Activated CD4-positive, alpha-beta memory T cell treated with anti-CD3 and anti-CD28 coated beads for 36 hours (primary cell): Measurements from ENCODE around the gene SELENOW. TPM values are rescaled to one million over a fixed set of nuclear protein-coding genes. Genes with fewer than 3 reads are reported as not detected.
"Not testable (repeated sequence)": the region's sequence is repeated elsewhere in the genome, so short reads cannot be mapped to it uniquely, and the experiment has no call there.

Experiments used
- CTCF ChIA-PET: fragments of 350-600 bp; sonication (Branson Sonifier 250); formaldehyde crosslinking; loops from one replicate; lab custom pipeline; 2021; ENCODE audit warnings: antibody characterized with exemption, inconsistent platforms; lab: Charles Lee
- POLR2A ChIA-PET: fragments of 350-600 bp; sonication (Branson Sonifier 250); formaldehyde crosslinking; loops from one replicate; lab custom pipeline; 2021; ENCODE audit warnings: antibody characterized with exemption; lab: Charles Lee
- DNase-seq: peaks from one replicate; pipeline ENCODE4 v3.0.0-alpha.2; 2020
- H3K27ac Mint-ChIP-seq: one replicate; pipeline ENCODE4 v1.8.0; 2021; ENCODE audit warnings: mixed read lengths
- H3K27me3 Mint-ChIP-seq: one replicate; pipeline ENCODE4 v1.8.0; 2021; ENCODE audit warnings: mixed read lengths
- H3K36me3 Mint-ChIP-seq: one replicate; pipeline ENCODE4 v1.8.0; 2021; ENCODE audit warnings: mixed read lengths
- H3K4me1 Mint-ChIP-seq: one replicate; pipeline ENCODE4 v1.8.0; 2021; ENCODE audit warnings: low read depth, mixed read lengths
- H3K4me3 Mint-ChIP-seq: one replicate; pipeline ENCODE4 v1.8.0; 2021; ENCODE audit warnings: mild to moderate bottlenecking, mixed read lengths
- H3K9me3 Mint-ChIP-seq: one replicate; pipeline ENCODE4 v1.8.0; 2021; ENCODE audit warnings: mixed read lengths
- intact Hi-C: fragments of 100-400 bp; cut with micrococcal nuclease; formaldehyde crosslinking; loops from one replicate; pipeline ENCODE4 v1.15.1; 2023
- total RNA-seq, 2 experiments: library from RNA; stranded (reverse); gene quantifications; one replicate each; pipeline ENCODE4 v1.2.3, GENCODE V29; 2021

SELENOW gene
- total RNA-seq, 2 experiments from 2014 or later, result 162 to 174 TPM

DNA sequence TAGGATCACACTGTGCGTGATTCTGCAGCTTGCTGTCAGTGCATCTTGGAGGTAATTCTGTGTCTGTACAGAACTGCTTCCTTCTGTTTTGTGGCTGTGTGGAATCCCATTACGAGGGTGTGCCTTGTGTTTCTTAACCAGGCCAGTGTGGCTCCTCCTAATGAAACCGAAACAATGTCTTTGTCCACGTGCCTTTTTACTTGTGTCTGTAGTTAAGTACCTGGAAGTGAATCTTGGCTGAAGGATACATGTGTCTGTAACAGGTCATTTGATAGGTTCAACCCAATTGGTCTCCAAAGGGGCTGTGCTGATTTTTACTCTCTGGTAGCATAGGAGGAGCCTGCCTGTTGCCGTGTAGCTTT lies 20.1 kb upstream of the SELENOW start:
- intact Hi-C loops, result no loop called here
- Mint-ChIP-seq H3K36me3 (peaks cover 32% of the 10 kb centered on the region), H3K4me3 (no peak overlapping the region), H3K4me1 (no peaks in the 10 kb centered on the region), H3K27ac (no peak overlapping the region), H3K27me3 (no peaks in the 10 kb centered on the region), H3K9me3 (no peaks in the 10 kb centered on the region)
- DNase-seq, result no peak
- ChIA-PET POLR2A (interaction anchor here (0.6 kb wide), 2 partner anchors 23 to 319 kb away, joined by 3 to 6 read pairs; no protein-coding TSS in a partner anchor), CTCF (interaction anchor here (1.1 to 2.5 kb wide), 3 partner anchors 30 to 46 kb away, joined by 4 to 9 read pairs (median 4); no protein-coding TSS in a partner anchor)

GRCh38 chr19:47760632-47760999 lies 17.9 kb upstream of the SELENOW start:
- Mint-ChIP-seq H3K27ac (no peak overlapping the region), H3K4me1 (no peaks in the 10 kb centered on the region), H3K4me3 (no peak overlapping the region), H3K36me3 (peaks cover 25% of the 10 kb centered on the region), H3K9me3 (no peaks in the 10 kb centered on the region), H3K27me3 (no peaks in the 10 kb centered on the region)
- ChIA-PET POLR2A (no interaction called here), CTCF (no interaction called here)
- intact Hi-C loops, result no loop called here
- no peak for DNase-seq

DNA sequence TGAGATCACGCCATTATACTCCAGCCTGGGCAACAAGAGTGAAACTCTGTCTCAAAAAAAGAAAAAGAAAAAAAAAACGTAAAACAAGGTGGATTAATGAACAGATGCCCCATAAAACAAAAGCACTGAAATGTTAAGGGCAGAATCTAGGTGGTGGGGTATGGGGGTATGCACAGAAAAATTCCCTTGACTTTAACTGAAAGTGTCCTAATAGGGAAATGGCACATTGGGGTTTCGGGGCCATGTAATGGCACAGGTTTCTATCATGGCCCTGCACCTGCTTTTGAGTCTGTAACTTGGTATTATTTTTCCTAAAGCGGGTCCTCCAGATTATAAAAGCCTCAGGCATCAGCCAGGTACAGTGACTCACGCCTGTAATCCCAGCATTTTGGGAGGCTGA lies 16.9 kb upstream of the SELENOW start:
- POLR2A ChIA-PET, result no interaction called here

GRCh38 chr19:47762151-47762550 lies 16.4 kb upstream of the SELENOW start:
- H3K27me3 Mint-ChIP-seq, result no peaks in the 10 kb centered on the region
- H3K4me3 Mint-ChIP-seq, result no peak overlapping the region
- peaks cover 14% of the 10 kb centered on the region for H3K36me3 Mint-ChIP-seq
- no peaks in the 10 kb centered on the region for H3K4me1 Mint-ChIP-seq
- DNase-seq, result no peak
- intact Hi-C loops, result no loop called here
- no peak overlapping the region for H3K27ac Mint-ChIP-seq
- H3K9me3 Mint-ChIP-seq, result no peaks in the 10 kb centered on the region
- ChIA-PET CTCF (interaction anchor here (0.9 to 1.2 kb wide), 2 partner anchors 10 to 19 kb away, joined by 3 read pairs; no protein-coding TSS in a partner anchor), POLR2A (no interaction called here)

More for the DNA sequence above, 16.9 kb upstream of the SELENOW start:
- H3K36me3 Mint-ChIP-seq, result peaks cover 19% of the 10 kb centered on the region
- H3K27me3 Mint-ChIP-seq, result no peaks in the 10 kb centered on the region
- no peak overlapping the region for H3K4me3 Mint-ChIP-seq
- CTCF ChIA-PET, result no interaction called here
- H3K4me1 Mint-ChIP-seq, result no peaks in the 10 kb centered on the region
- no peaks in the 10 kb centered on the region for H3K9me3 Mint-ChIP-seq
- H3K27ac Mint-ChIP-seq, result no peak overlapping the region
- intact Hi-C loops, result no loop called here
- no peak for DNase-seq

DNA sequence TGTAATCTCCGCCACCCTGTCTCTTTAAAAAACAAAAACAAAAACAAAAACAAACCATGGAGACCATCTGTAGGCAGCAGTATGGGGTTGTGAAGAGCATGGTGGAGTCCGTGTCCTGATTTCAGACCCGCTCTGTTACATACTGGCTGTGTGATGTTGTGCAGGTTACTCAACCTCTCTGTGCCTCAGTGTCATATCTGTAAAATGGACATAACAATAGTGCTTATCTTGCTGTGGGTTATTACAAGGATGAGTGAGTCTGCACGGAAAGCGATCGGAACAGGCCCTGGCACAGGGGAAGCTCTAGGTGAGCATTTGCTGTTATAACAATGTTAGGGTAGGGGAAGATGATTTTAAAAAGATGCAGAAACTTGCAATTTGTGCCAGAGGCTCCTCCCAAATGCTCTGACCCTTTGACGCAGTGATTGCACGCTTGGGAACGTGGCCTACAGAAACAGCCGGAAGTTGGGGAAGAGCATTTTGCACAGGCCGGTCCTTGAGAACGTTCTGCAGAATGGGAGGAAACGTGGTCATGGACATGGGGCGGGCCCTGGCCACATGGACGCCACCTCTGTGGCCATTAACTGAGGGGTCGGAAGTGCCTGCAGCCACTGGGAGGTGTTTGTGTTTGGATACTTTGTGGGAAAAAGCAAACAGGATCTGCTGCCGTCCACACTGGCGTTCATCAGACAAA lies 15.7 kb upstream of the SELENOW start:
- Mint-ChIP-seq H3K4me1 (no peaks in the 10 kb centered on the region), H3K4me3 (no peak overlapping the region), H3K36me3 (peaks cover 8% of the 10 kb centered on the region), H3K9me3 (no peaks in the 10 kb centered on the region), H3K27ac (no peak overlapping the region), H3K27me3 (no peaks in the 10 kb centered on the region)
- intact Hi-C loops, result no loop called here
- POLR2A ChIA-PET, result no interaction called here
- CTCF ChIA-PET, result interaction anchor here (0.9 to 1.2 kb wide), 2 partner anchors 11 to 20 kb away, joined by 3 read pairs; no protein-coding TSS in a partner anchor
- DNase-seq, result no peak

GRCh38 chr19:47764705-47765104 lies 13.8 kb upstream of the SELENOW start:
- CTCF ChIA-PET, result interaction anchor here (0.9 to 1.2 kb wide), 2 partner anchors 13 to 25 kb away, joined by 3 to 11 read pairs; no protein-coding TSS in a partner anchor
- H3K4me1 Mint-ChIP-seq, H3K9me3 Mint-ChIP-seq, H3K27ac Mint-ChIP-seq, H3K27me3 Mint-ChIP-seq, H3K36me3 Mint-ChIP-seq, intact Hi-C loops, POLR2A ChIA-PET, DNase-seq, H3K4me3 Mint-ChIP-seq: not testable (repeated sequence)

DNA sequence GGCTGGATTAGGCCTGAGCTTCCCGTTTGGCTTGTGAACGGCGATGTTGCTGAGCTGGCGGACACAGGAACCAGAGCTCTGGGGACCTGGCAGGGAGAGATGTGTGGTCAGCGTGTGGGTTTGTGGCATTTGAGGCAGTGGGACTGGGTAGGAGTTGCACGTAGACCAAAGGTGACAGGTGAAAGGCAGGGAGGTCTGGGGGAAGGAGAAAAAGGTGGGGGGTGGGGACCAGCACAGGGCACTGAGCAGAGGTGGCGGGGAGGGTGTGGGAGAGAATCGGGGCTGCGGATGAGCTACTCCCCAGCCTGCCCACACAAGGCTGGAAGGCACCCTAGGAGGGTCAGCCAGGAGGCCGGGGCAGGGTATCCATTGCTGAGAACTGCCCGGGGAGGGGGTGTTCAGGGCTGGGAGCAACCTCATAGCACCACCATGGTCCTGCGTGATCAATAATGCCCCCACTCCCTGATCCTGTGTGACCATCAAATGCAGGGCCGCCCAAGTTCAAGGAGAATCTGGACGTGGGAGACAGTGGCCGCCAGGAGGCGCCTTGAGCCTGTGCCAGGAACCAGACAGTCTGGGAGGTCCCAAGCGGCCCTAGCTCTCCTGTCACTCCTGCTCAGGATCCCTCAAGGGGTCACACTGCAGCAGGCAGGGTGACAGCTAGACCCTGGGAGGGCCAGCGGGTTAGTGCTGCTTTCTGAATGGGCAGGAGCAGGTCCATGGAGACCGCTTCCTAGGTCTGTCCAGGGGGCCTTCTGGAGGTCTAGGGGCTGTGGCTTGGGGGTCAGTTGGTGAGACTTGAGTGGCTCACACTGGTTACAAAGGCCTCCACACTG lies 12.8 kb upstream of the SELENOW start:
- no peak overlapping the region for H3K27ac Mint-ChIP-seq
- intact Hi-C loops, result no loop called here
- no peaks in the 10 kb centered on the region for H3K9me3 Mint-ChIP-seq
- peaks cover 4% of the 10 kb centered on the region for H3K4me1 Mint-ChIP-seq
- H3K4me3 Mint-ChIP-seq, result no peak overlapping the region
- POLR2A ChIA-PET, result interaction anchor here (0.6 kb wide), 1 partner anchor 10 kb away, joined by 3 read pairs; no protein-coding TSS in a partner anchor
- peaks cover 4% of the 10 kb centered on the region for H3K27me3 Mint-ChIP-seq
- H3K36me3 Mint-ChIP-seq, result no peaks in the 10 kb centered on the region
- CTCF ChIA-PET, result interaction anchor here (0.6 to 2.5 kb wide), 10 partner anchors 13 to 97 kb away, joined by 3 to 11 read pairs (median 3); partner anchors contain the start of genes EHD2 and SELENOW
- peak; percentile 55 for DNase-seq

- POLR2A ChIA-PET, result no interaction called here
- H3K4me1 Mint-ChIP-seq, result peaks cover 4% of the 10 kb centered on the region
These were observed 12.2 kb upstream of the SELENOW start for GRCh38 chr19:47766359-47766620.

DNA sequence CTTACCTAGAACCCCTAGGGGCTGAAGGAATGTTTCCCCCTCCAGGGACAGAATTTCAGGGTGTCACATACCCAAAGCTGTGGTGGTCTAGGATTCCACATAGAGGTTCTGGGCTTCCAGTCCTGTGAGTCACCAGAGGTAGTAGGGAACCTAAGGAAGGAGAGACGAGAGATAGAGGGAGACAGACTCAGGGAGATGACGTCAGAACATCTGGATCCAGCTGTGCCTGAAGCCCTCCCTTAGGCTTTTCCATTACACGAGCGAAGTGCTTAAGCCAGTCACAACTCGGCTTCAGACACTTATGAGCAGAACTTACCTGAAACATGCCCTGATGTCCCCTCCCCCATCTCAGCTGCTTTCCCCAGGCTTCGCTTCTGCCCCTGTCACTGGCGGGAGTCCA lies 11.8 kb upstream of the SELENOW start:
- Mint-ChIP-seq H3K27me3 (peaks cover 4% of the 10 kb centered on the region), H3K4me3 (no peak overlapping the region), H3K4me1 (peaks cover 4% of the 10 kb centered on the region), H3K36me3 (no peaks in the 10 kb centered on the region), H3K9me3 (no peaks in the 10 kb centered on the region), H3K27ac (no peak overlapping the region)
- ChIA-PET POLR2A (no interaction called here), CTCF (interaction anchor here (1.0 to 2.5 kb wide), 7 partner anchors 12 to 96 kb away, joined by 3 to 11 read pairs (median 6); partner anchors contain the start of gene SELENOW)
- intact Hi-C loops, result no loop called here
- DNase-seq, result no peak

More at GRCh38 chr19:47766359-47766620, 12.2 kb upstream of the SELENOW start:
- CTCF ChIA-PET, result interaction anchor here (0.6 to 2.5 kb wide), 8 partner anchors 13 to 67 kb away, joined by 3 to 11 read pairs (median 3); partner anchors contain the start of genes EHD2 and SELENOW
- no peak overlapping the region for H3K27ac Mint-ChIP-seq
- no peaks in the 10 kb centered on the region for H3K9me3 Mint-ChIP-seq
- H3K27me3 Mint-ChIP-seq, result peaks cover 4% of the 10 kb centered on the region
- DNase-seq, result no peak
- intact Hi-C loops, result no loop called here
- no peaks in the 10 kb centered on the region for H3K36me3 Mint-ChIP-seq
- H3K4me3 Mint-ChIP-seq, result no peak overlapping the region

DNA sequence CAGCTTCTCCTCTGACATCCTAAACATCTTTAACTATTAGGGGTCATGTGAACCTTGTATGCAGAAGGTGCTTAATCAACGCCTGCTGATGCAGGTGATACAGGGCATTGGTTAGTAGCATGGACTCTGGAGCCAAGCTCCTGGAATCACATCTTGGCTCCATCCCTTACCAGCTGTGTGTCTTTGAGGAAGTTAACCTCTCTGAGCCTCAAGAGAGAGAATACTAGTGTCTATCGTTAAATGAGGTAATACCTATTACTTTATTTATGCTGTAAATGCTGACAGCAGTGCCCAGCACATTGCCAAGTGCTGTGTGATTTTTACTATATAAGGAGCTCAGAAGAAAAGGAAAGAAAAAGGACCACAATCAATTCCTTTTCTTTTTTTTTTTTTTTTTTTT lies 11.2 kb upstream of the SELENOW start:
- ChIA-PET POLR2A (no interaction called here), CTCF (interaction anchor here (0.7 to 2.5 kb wide), 6 partner anchors 20 to 95 kb away, joined by 3 to 11 read pairs (median 6); no protein-coding TSS in a partner anchor)
- no peak overlapping the region for H3K27ac Mint-ChIP-seq
- no peak for DNase-seq
- H3K4me3 Mint-ChIP-seq, result no peak overlapping the region
- intact Hi-C loops, result no loop called here
- H3K27me3 Mint-ChIP-seq, result peaks cover 4% of the 10 kb centered on the region
- H3K36me3 Mint-ChIP-seq, result no peaks in the 10 kb centered on the region
- peaks cover 4% of the 10 kb centered on the region for H3K4me1 Mint-ChIP-seq
- H3K9me3 Mint-ChIP-seq, result no peaks in the 10 kb centered on the region

- Mint-ChIP-seq H3K9me3 (no peaks in the 10 kb centered on the region), H3K27me3 (peaks cover 4% of the 10 kb centered on the region), H3K27ac (no peak overlapping the region), H3K4me3 (no peak overlapping the region), H3K4me1 (peaks cover 4% of the 10 kb centered on the region), H3K36me3 (no peaks in the 10 kb centered on the region)
- POLR2A ChIA-PET, result no interaction called here
- CTCF ChIA-PET, result interaction anchor here (0.6 to 1.9 kb wide), 2 partner anchors 19 to 255 kb away, joined by 3 to 5 read pairs; no protein-coding TSS in a partner anchor
- no peak for DNase-seq
- intact Hi-C loops, result no loop called here
These were observed 9.9 kb upstream of the SELENOW start for GRCh38 chr19:47768604-47769003.

DNA sequence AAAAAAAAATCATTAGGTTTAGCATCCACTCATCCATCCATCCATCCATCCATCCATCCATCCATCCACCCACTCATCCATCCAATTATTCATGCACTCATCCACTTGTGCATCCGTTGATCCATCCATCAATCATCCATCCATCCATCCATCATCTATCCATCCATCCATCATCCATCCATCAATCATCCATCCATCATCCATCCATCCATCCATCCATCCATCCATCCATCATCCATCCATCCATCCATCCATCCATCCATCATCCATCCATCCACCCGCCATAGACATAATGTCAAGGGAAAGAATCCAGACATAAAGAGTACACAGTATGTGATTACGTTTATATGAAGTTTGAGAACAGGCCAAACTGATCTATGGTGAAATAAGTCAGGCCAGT lies 9.0 kb upstream of the SELENOW start:
- DNase-seq, result no peak
- H3K27ac Mint-ChIP-seq, result no peak overlapping the region
- ChIA-PET CTCF (no interaction called here), POLR2A (no interaction called here)
- H3K9me3 Mint-ChIP-seq, result no peaks in the 10 kb centered on the region
- H3K4me3 Mint-ChIP-seq, result no peak overlapping the region
- intact Hi-C loops, result no loop called here
- H3K4me1 Mint-ChIP-seq, result peaks cover 4% of the 10 kb centered on the region
- H3K27me3 Mint-ChIP-seq, result peaks cover 4% of the 10 kb centered on the region
- no peaks in the 10 kb centered on the region for H3K36me3 Mint-ChIP-seq
